HepG2 (cell line): ENCODE results near the gene MB21D2. TPM values are rescaled to one million over a fixed set of nuclear protein-coding genes. Genes with fewer than 3 reads are reported as not detected.

ENCODE experiments used
- FLYWCH1 ChIP-seq: sonication (generic); formaldehyde crosslinking; IDR thresholded peaks from 2 replicates; pipeline ENCODE4 v1.8.1; 2023; ENCODE audit warnings: mild to moderate bottlenecking, missing genetic modification reagents
- KLF15 ChIP-seq: sonication (generic); formaldehyde crosslinking; IDR thresholded peaks from 2 replicates; pipeline ENCODE4 v1.8.1; 2023; ENCODE audit warnings: borderline replicate concordance, mild to moderate bottlenecking, inconsistent platforms, missing genetic modification reagents, mixed read lengths
- MED1 ChIP-seq: sonication (generic); formaldehyde crosslinking; IDR thresholded peaks from 2 replicates; pipeline ENCODE4 v1.4.0; 2020; ENCODE audit warnings: missing genetic modification reagents
- ONECUT2 ChIP-seq: sonication (generic); formaldehyde crosslinking; IDR thresholded peaks from 2 replicates; pipeline ENCODE4 v1.4.0; 2020; ENCODE audit warnings: missing genetic modification reagents
- PCBP2 ChIP-seq: fragments of 200-400 bp; formaldehyde crosslinking; optimal IDR thresholded peaks from 2 replicates; pipeline ENCODE3; 2018; ENCODE audit warnings: low read length, low read depth; ENCODE audit not compliant: poor library complexity, severe bottlenecking
- RFX1 ChIP-seq: fragments of 450-650 bp; IDR thresholded peaks from 2 replicates; pipeline ENCODE4 v1.6.1; 2017
- SIN3B ChIP-seq: fragments of 150-350 bp; IDR thresholded peaks from 2 replicates; pipeline ENCODE4 v1.6.1; 2014; ENCODE audit warnings: low read length
- SNAPC2 ChIP-seq: sonication (generic); formaldehyde crosslinking; IDR thresholded peaks from 2 replicates; pipeline ENCODE4 v1.8.1; 2022; ENCODE audit warnings: mild to moderate bottlenecking, missing genetic modification reagents
- SRSF1 ChIP-seq: fragments of 200-400 bp; formaldehyde crosslinking; optimal IDR thresholded peaks from 2 replicates; pipeline ENCODE3; 2017; ENCODE audit warnings: mild to moderate bottlenecking, low read depth, low read length, moderate library complexity
- ZNF121 ChIP-seq: sonication (generic); formaldehyde crosslinking; IDR thresholded peaks from 2 replicates; pipeline ENCODE4 v1.5.0; 2020; ENCODE audit warnings: mild to moderate bottlenecking, missing genetic modification reagents
- ZNF441 ChIP-seq: sonication (generic); formaldehyde crosslinking; IDR thresholded peaks from 2 replicates; pipeline ENCODE4 v1.7.0; 2021; ENCODE audit warnings: missing genetic modification reagents, borderline replicate concordance
- ZNF562 ChIP-seq: sonication (generic); formaldehyde crosslinking; IDR thresholded peaks from 2 replicates; pipeline ENCODE4 v1.8.0; 2022; ENCODE audit warnings: missing genetic modification reagents, borderline replicate concordance
- ZNF790 ChIP-seq: sonication (generic); formaldehyde crosslinking; IDR thresholded peaks from 2 replicates; pipeline ENCODE4 v1.8.0; 2022; ENCODE audit warnings: missing genetic modification reagents, mild to moderate bottlenecking, borderline replicate concordance
- ZSCAN22 ChIP-seq: sonication (generic); formaldehyde crosslinking; IDR thresholded peaks from 2 replicates; pipeline ENCODE4 v1.4.0; 2020; ENCODE audit warnings: mild to moderate bottlenecking, missing genetic modification reagents
- polyA plus RNA-seq, 8 experiments: library from polyadenylated mRNA; depleted of rRNA in 3 of 8; stranded (reverse) in 7 of 8; unstranded in 1 of 8; fragments of >200 nt; fragmentation: Illumina TruSeq in 4 of 8; extraction: Trizol in 4 of 8; gene quantifications; 2 replicates each; pipeline versions ENCODE4 v1.2.1 to v1.2.3, GENCODE V29; 2011 to 2016; ENCODE audit warnings: low read depth in 4 of 8, missing spikeins in 1 of 8, mixed read lengths in 1 of 8; ENCODE audit not compliant: insufficient read depth in 1 of 8
- total RNA-seq, 5 experiments: library from RNA; depleted of rRNA; stranded (reverse); fragments of >200 nt; fragmentation: Illumina TruSeq; extraction: Trizol; gene quantifications; 2 replicates each; pipeline ENCODE4 v1.2.3, GENCODE V29; 2016; ENCODE audit warnings: low read depth in 1 of 5
- TF ChIP-seq, protein P1 (sequence below): sonication (generic); formaldehyde crosslinking; IDR thresholded peaks from 2 replicates; pipeline ENCODE4 v1.5.1; 2020; ENCODE audit warnings: mild to moderate bottlenecking, missing genetic modification reagents
- TF ChIP-seq, protein P2 (sequence below): sonication (generic); formaldehyde crosslinking; IDR thresholded peaks from 2 replicates; pipeline ENCODE4 v1.4.0; 2020; ENCODE audit warnings: low read depth, mild to moderate bottlenecking, missing genetic modification reagents
- TF ChIP-seq, protein P3 (sequence below): sonication (generic); formaldehyde crosslinking; IDR thresholded peaks from 2 replicates; pipeline ENCODE4 v1.4.0; 2020; ENCODE audit warnings: missing genetic modification reagents
- TF ChIP-seq, protein P4 (sequence below): sonication (generic); formaldehyde crosslinking; IDR thresholded peaks from 2 replicates; pipeline ENCODE4 v1.4.0; 2020; ENCODE audit warnings: missing genetic modification reagents, mild to moderate bottlenecking, borderline replicate concordance

MB21D2 gene
- total and polyA plus RNA-seq, 2 of the 13 experiments (the other 11 are each of a cell fraction or from before 2014, with no cell fraction given), result 0.90 to 1.6 TPM

DNA sequence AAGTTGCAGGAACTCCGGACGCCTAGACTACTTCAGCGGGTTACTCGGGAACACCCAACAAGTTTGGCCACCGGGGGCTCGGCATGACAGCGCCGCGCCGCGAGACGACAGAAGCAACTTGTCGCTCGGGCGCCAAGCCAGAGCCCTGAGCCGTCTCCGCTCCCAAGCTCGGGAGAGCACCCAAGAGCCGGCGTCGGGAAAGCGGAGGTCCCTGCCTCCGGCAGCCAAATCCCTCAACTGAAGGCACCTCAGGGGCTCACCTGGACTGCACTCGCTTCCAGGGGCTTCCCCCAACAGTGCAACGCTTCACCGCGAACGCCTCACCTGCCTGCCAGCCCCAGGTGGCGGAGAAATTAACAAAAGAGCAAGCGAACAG, 640 bp downstream of the MB21D2 start (continued):
- TF ChIP-seq ZNF121 (no peak), ZNF790 (CRISPR knock-in tag) (no peak), ZNF441 (CRISPR knock-in tag) (no peak), RFX1 (no peak), SIN3B (no peak), FLYWCH1 (CRISPR knock-in tag) (no peak), SRSF1 (no peak), KLF15 (CRISPR knock-in tag) (no peak), ZSCAN22 (CRISPR knock-in tag) (no peak), MED1 (CRISPR knock-in tag) (no peak), ONECUT2 (CRISPR knock-in tag) (no peak), SNAPC2 (no peak), PCBP2 (no peak), ZNF562 (no peak)
- TF ChIP-seq, protein P1, sequence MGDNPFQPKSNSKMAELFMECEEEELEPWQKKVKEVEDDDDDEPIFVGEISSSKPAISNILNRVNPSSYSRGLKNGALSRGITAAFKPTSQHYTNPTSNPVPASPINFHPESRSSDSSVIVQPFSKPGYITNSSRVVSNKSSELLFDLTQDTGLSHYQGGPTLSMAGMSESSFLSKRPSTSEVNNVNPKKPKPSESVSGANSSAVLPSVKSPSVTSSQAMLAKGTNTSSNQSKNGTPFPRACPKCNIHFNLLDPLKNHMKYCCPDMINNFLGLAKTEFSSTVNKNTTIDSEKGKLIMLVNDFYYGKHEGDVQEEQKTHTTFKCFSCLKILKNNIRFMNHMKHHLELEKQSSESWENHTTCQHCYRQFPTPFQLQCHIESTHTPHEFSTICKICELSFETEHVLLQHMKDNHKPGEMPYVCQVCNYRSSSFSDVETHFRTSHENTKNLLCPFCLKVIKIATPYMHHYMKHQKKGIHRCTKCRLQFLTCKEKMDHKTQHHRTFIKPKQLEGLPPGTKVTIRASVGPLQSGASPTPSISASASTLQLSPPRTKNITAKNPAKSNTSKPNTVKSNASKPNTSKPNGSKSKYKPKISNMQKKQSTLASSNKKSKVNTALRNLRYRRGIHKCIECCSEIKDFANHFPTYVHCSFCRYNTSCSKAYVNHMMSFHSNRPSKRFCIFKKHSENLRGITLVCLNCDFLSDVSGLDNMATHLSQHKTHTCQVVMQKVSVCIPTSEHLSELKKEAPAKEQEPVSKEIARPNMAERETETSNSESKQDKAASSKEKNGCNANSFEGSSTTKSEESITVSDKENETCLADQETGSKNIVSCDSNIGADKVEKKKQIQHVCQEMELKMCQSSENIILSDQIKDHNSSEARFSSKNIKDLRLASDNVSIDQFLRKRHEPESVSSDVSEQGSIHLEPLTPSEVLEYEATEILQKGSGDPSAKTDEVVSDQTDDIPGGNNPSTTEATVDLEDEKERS (CRISPR knock-in tag), result no peak
- TF ChIP-seq, protein P2, sequence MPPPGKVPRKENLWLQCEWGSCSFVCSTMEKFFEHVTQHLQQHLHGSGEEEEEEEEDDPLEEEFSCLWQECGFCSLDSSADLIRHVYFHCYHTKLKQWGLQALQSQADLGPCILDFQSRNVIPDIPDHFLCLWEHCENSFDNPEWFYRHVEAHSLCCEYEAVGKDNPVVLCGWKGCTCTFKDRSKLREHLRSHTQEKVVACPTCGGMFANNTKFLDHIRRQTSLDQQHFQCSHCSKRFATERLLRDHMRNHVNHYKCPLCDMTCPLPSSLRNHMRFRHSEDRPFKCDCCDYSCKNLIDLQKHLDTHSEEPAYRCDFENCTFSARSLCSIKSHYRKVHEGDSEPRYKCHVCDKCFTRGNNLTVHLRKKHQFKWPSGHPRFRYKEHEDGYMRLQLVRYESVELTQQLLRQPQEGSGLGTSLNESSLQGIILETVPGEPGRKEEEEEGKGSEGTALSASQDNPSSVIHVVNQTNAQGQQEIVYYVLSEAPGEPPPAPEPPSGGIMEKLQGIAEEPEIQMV, result no peak
- TF ChIP-seq, protein P3, sequence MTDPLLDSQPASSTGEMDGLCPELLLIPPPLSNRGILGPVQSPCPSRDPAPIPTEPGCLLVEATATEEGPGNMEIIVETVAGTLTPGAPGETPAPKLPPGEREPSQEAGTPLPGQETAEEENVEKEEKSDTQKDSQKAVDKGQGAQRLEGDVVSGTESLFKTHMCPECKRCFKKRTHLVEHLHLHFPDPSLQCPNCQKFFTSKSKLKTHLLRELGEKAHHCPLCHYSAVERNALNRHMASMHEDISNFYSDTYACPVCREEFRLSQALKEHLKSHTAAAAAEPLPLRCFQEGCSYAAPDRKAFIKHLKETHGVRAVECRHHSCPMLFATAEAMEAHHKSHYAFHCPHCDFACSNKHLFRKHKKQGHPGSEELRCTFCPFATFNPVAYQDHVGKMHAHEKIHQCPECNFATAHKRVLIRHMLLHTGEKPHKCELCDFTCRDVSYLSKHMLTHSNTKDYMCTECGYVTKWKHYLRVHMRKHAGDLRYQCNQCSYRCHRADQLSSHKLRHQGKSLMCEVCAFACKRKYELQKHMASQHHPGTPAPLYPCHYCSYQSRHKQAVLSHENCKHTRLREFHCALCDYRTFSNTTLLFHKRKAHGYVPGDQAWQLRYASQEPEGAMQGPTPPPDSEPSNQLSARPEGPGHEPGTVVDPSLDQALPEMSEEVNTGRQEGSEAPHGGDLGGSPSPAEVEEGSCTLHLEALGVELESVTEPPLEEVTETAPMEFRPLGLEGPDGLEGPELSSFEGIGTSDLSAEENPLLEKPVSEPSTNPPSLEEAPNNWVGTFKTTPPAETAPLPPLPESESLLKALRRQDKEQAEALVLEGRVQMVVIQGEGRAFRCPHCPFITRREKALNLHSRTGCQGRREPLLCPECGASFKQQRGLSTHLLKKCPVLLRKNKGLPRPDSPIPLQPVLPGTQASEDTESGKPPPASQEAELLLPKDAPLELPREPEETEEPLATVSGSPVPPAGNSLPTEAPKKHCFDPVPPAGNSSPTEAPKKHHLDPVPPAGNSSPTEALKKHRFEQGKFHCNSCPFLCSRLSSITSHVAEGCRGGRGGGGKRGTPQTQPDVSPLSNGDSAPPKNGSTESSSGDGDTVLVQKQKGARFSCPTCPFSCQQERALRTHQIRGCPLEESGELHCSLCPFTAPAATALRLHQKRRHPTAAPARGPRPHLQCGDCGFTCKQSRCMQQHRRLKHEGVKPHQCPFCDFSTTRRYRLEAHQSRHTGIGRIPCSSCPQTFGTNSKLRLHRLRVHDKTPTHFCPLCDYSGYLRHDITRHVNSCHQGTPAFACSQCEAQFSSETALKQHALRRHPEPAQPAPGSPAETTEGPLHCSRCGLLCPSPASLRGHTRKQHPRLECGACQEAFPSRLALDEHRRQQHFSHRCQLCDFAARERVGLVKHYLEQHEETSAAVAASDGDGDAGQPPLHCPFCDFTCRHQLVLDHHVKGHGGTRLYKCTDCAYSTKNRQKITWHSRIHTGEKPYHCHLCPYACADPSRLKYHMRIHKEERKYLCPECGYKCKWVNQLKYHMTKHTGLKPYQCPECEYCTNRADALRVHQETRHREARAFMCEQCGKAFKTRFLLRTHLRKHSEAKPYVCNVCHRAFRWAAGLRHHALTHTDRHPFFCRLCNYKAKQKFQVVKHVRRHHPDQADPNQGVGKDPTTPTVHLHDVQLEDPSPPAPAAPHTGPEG (CRISPR knock-in tag), result no peak
- TF ChIP-seq, protein P4, sequence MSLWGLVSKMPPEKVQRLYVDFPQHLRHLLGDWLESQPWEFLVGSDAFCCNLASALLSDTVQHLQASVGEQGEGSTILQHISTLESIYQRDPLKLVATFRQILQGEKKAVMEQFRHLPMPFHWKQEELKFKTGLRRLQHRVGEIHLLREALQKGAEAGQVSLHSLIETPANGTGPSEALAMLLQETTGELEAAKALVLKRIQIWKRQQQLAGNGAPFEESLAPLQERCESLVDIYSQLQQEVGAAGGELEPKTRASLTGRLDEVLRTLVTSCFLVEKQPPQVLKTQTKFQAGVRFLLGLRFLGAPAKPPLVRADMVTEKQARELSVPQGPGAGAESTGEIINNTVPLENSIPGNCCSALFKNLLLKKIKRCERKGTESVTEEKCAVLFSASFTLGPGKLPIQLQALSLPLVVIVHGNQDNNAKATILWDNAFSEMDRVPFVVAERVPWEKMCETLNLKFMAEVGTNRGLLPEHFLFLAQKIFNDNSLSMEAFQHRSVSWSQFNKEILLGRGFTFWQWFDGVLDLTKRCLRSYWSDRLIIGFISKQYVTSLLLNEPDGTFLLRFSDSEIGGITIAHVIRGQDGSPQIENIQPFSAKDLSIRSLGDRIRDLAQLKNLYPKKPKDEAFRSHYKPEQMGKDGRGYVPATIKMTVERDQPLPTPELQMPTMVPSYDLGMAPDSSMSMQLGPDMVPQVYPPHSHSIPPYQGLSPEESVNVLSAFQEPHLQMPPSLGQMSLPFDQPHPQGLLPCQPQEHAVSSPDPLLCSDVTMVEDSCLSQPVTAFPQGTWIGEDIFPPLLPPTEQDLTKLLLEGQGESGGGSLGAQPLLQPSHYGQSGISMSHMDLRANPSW (CRISPR knock-in tag), result no peak
